GM19351 (cell line): ENCODE measurements around the gene XBP1.
"Not testable (repeated sequence)": the region's sequence is repeated elsewhere in the genome, so short reads cannot be mapped to it uniquely, and the experiment has no call there.

Experiments used
- ATAC-seq: cut with Tn5 transposase; IDR thresholded peaks from one replicate; pipeline ENCODE4 v1.9.1; 2021; ENCODE audit warnings: mild to moderate bottlenecking, moderate library complexity; ENCODE audit not compliant: unreplicated experiment

Gene XBP1

DNA sequence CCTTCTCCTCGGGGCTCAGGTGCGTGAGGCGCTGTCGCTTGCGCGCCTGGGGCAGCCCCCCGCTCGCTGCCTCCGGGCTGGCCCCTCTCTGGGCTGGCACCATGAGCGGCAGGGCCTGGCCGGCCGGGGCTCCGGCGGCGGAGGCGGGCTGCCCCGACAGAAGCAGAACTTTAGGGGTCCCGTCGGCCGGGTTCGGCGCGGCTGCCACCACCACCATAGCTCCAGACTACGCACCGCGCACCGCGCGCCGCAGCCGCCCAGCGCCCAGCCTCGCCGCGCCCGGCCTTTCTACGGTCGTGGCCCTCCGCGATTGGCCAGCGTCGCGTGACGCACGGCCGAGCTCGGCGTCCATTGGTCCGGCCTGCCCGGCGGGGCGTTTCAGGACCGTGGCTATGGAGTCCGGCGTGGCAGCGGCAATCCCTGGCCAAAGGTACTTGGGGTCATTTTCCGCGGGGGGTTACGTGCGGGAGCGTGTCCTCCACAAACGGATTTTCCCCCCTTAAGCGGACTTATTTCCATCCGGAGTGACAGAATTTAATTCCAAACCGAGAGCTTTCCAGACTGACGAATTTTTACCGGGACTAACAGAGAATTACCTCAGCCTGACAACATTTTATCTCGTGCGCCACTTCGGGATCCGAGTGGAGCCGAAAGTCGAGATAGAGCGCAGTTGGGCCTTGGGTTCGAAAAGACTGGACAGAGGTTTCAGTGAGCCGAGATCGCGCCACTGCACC lies at the start of gene XBP1:
XBP1 (minus strand) TSS at position 262 of the 734 bp plus-strand sequence.
- peak; percentile 85 for ATAC-seq

- ATAC-seq = no peak
Measured at GRCh38 chr22:28846994-28847393, 46.6 kb upstream of the XBP1 start.

GRCh38 chr22:28844277-28844676 lies 43.9 kb upstream of the XBP1 start:
- not testable (repeated sequence) for ATAC-seq

- no peak for ATAC-seq
Measured at GRCh38 chr22:28843633-28844032, 43.3 kb upstream of the XBP1 start.

DNA sequence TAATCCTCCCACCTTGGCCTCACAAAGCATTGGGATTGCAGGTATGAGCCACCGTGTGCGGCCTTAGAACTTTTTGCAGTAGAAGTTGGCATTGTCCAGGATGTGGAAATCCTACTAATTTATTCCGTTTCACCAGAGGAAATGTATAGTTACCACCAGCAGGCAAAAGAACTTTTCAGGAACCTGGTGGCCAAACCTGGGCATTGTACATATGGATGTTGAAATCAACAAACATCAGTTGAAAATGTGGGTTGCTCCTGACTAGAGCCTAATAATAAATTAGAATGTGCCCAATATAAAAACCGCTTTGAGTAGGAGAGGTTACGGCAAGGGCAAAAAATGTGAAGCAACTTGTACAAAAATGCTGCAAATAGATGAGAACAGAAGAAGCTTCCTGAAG lies 40.7 kb upstream of the XBP1 start:
- ATAC-seq = no peak

- no peak for ATAC-seq
Measured at GRCh38 chr22:28838971-28839370, 38.6 kb upstream of the XBP1 start.

DNA sequence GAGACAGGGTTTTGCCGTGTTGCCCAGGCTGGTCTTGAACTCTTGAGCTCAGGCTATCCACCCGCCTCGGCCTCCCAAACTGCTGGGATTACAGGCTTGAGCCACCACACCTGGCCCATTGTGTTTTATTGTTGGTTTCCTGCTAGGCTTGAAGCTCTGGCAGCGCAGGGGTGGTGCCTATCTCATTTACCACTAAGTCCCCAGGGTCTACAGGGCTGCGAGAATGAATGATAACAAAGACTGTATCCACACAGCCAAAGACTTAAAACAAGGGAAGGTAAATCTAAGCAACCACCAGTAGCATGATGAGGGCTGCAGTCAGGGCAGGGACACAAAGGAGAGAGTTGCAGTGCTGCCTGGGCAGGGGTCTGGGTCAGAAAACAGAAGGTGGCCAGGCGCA lies 37.3 kb upstream of the XBP1 start:
- ATAC-seq = no peak

DNA sequence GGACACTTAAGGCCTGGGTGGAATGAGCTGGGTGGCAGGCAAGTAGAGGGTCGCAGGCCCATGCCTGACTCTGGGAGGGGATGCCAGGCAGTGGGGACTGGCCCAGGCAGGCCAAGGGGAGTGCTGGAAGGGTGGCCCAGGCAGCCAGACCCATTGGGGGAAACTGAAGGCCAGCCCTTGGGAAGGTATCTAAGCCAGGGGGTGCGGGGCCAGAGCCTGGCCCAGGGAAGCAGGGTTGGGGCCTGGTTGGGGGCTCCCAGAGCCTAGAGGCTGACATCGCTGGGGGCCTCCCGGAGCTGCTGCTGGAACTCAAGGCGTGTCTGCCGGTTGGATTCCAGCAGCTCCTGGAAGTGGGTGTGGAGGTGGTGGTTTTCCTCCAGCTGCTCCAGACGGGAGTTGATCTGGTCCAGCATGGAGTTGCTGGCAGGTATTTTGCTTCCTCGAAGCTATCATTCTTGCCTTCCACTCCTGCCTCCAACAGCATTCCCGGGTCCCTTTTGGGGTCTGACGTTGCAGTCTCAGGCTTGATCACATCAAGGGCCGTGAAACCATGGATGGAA lies 35.3 kb upstream of the XBP1 start:
- no peak for ATAC-seq

DNA sequence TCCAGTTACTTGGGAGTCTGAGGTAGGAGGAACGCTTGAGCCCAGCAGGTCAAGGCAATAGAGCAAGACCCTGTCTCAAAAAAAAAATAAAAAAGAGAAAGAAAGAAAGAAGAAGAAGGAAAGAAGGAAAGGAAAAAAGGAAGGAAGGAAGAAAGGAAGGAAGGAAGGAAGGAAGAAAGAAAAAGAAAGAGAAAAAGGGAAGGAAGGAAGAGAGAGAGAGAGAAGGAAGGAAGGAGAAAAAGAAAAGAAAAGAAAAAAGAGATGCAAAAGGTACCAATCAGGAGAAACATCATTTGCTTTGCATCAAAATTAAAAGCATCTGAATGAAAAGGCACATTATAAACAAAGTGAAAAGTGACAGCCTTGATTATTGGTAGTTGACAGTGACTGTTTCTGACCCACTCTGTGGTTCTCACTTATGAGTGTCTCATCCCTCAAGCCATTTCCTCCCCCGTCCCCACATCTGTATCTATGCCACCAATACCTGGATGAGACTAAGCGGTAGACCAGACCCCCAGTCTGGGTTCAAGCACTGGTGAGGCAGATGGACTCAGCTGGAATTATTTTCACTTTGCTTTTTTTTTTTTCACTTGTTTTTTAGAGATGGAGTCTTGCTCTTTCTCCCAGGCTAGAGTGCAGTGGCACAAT lies 33.0 kb upstream of the XBP1 start:
- ATAC-seq = no peak

DNA sequence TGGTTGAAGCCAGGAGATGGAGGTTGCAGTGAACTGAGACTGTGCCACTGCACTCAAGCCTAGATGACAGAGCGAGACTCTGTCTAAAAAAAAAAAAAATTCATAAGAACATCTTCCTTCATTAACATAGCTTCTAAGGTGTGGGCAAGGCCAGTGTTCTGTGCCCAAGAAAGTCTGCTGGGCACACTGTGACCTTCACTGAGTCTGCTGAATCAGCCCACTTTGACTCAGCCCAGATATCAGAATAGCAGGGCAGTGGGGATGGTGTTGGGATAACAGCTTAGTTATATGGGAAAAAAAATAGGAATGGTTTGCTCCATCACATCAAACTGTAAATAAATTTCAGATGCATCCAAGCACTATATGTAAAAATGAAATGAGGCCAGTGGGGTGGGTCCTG lies 32.4 kb upstream of the XBP1 start:
- no peak for ATAC-seq

GRCh38 chr22:28831140-28832072 lies 31.0 kb upstream of the XBP1 start:
- ATAC-seq = no peak

DNA sequence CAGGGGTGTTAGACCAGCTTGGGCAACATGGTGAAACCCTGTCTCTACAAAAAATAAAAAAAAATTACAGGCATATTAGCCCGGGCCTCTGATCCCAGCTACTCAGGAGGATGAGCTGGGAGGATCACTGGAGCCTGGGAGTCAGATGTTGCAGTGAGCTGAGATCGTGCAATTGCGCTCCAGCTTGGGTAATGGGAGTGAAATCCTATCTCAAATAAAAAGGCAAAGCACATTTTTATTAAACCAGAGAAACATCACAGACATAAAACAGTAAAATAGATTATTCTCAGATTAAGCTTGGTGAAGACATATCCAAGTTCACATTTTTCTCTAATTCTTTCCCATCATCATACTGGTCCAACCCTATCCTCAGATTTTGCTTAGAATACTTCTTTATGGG lies 30.1 kb upstream of the XBP1 start:
- ATAC-seq = no peak

DNA sequence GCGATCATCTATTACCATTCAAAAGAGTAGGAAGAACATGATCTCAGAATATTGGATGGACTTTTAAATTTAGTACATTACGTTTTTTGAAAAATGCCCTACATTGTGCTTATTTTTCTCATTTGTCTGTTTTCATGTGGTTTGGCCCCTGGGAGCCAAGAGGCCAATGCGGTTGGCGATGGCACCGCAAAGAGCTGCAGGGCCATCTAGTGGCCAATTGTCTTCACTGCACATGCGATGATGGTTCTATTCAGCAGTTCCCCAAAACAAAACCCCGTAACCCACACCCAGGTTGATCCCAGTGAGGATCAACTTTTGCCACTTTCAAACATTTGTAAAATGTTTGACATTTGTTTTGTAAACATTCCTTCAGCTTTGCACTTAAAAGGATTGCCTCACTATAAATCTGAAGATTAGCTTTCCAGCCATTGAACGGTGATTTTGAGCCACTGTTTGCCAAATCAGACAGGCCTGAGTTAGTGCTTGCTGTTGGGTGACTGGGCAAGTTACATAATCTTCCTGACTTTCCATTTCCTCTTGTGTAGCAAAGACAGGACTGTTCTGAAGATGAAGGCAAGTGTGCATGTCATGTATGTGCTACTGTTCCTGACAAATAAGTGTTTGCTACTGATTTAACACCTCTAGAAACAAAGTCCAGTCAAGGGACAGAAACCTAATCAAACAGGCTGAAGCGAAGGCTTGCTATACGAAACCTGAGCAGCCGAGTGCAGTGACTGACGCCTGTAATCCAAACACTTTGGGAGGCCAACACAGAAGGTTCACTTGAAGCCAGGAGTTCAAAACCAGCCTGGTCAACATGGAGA lies 29.2 kb upstream of the XBP1 start:
- ATAC-seq = no peak

DNA sequence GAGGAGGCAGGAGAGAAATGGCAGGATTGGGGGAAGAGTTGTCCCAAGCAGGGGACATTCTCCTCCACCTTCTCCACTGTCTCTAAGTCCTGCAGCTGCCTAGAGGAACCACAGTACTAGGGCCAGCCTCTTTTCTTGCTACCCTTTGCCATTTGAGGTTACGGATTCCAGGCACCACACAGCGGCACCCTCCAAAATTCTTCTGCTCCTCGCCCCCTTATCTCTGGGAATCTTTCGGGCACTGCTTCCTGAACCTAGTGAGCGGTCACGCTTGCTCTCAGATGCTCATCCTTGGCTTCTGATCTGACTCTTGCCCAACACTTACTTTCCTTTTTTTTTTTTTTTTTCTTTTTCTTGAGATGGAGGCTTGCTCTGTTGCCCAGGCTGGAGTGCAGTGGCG lies 26.6 kb upstream of the XBP1 start:
- ATAC-seq = no peak

DNA sequence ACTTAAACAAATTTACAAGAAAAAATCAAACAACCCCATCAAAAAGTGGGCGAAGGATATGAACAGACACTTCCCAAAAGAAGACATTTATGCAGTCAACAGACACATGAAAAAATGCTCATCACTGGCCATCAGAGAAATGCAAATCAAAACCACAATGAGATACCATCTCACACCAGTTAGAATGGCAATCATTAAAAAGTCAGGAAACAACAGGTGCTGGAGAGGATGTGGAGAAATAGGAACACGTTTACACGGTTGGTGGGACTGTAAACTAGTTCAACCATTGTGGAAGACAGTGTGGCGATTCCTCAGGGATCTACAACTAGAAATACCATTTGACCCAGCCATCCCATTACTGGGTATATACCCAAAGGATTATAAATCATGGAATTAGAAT lies 26.1 kb upstream of the XBP1 start:
- ATAC-seq = not testable (repeated sequence)

GRCh38 chr22:28824455-28824854 lies 24.1 kb upstream of the XBP1 start:
- not testable (repeated sequence) for ATAC-seq

DNA sequence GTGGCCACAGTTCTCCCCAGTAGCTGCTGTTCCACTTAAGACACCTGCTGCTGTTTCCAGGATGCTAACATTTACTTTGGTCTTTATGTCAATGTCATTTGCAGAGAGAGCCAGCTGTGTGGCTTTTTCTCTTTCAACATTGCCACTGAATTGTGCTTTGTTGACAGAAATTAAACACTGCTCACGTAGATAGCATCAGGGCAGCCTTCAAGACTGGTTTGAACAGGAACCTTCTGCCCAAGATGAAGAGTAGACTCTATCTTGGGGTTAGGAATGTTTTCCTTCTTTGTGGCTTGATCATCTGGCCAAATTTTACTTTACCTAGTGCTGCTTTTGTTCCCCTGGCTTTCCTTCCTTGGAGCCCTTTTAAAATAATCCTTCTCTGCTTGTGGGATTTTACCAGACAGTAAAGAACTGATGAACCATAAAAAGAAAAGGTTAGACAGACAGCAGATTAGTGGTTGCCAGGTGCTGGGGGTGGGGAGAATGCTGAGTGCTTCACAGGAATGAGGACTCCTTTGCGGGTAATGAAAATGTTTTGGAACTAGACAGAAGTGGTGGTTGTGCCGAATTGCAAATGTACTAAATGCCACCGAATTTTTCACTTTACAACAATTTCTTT lies 22.7 kb upstream of the XBP1 start:
- no peak for ATAC-seq

DNA sequence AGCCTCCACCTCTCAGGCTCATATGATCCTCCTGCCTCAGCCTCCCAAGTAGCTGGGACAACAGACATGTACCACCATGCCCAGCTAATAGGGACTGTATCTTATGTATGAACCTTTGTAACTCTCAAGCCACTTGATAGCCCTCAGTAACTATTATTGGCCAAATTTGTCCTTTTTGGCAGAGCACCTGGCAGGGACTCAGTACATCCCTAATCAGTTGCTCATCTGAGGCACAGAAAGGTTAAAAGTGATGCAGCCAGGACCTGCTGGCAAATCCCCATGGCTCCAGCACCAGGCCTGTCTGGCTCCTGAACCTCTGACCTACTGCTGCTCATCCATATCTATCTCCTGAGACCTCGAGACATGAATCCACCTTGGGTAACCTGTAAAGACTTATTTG lies 21.1 kb upstream of the XBP1 start:
- ATAC-seq = no peak

- no peak for ATAC-seq
Measured at GRCh38 chr22:28820885-28821284, 20.5 kb upstream of the XBP1 start.
